PC-9 (cell line): ENCODE measurements around the gene RPS21. TPM values are rescaled to one million over a fixed set of nuclear protein-coding genes. Genes with fewer than 3 reads are reported as not detected.
A peak's percentile ranks its signal among the peaks of the same experiment; 100 is the strongest.

ENCODE experiments used
- BruUV-seq: library from RNA; stranded (reverse); fragments of 400-500 nt; replicated peaks from 2 replicates; lab custom pipeline; 2021; lab: Mats Ljungman, UMichigan
- CTCF ChIA-PET: fragments of 300-600 bp; sonication (Branson Sonifier 250); formaldehyde crosslinking; loops from one replicate; lab custom pipeline; 2022; ENCODE audit warnings: antibody characterized with exemption; lab: Charles Lee
- POLR2A ChIA-PET: fragments of 300-600 bp; sonication (Branson Sonifier 250); formaldehyde crosslinking; loops from one replicate; lab custom pipeline; 2022; ENCODE audit warnings: antibody characterized with exemption; ENCODE audit not compliant: unreplicated experiment; lab: Charles Lee
- DNase-seq, 2 experiments: peaks; one replicate each; pipeline versions ENCODE4 v3.0.0 to v3.0.0-alpha.2; 2015 to 2022; ENCODE audit warnings: mixed read lengths in 1 of 2
- H2AFZ ChIP-seq: fragments of 200-600 bp; sonication (generic); 2 replicates; pipeline ENCODE4 v1.8.1; 2017; ENCODE audit warnings: antibody characterized with exemption
- H3F3A ChIP-seq: fragments of 200-600 bp; sonication (generic); 2 replicates; pipeline ENCODE4 v1.8.1; 2017; ENCODE audit warnings: antibody characterized with exemption, mild to moderate bottlenecking, low read depth; ENCODE audit not compliant: insufficient read depth
- H3K27ac ChIP-seq: fragments of 200-600 bp; sonication (generic); 2 replicates; pipeline ENCODE4 v1.6.1; 2016; ENCODE audit warnings: mixed run types
- H3K27me3 ChIP-seq: fragments of 200-600 bp; sonication (generic); 2 replicates; pipeline ENCODE4 v1.6.1; 2016; ENCODE audit warnings: low read depth, mixed run types; ENCODE audit not compliant: insufficient read depth
- H3K36me3 ChIP-seq: fragments of 200-600 bp; sonication (generic); 2 replicates; pipeline ENCODE4 v1.6.1; 2016; ENCODE audit warnings: low read depth, mixed run types
- H3K4me1 ChIP-seq: fragments of 200-600 bp; sonication (generic); replicated peaks from 2 replicates; pipeline ENCODE4 v1.6.1; 2016; ENCODE audit warnings: mixed run types; ENCODE audit not compliant: insufficient read depth
- H3K4me2 ChIP-seq: fragments of 200-600 bp; sonication (generic); 2 replicates; pipeline ENCODE4 v1.6.1; 2017; ENCODE audit warnings: mixed run types
- H3K4me3 ChIP-seq: fragments of 200-600 bp; sonication (generic); 2 replicates; pipeline ENCODE4 v1.6.1; 2016; ENCODE audit warnings: mixed run types
- H3K79me2 ChIP-seq: fragments of 200-600 bp; sonication (generic); 2 replicates; pipeline ENCODE4 v1.6.1; 2017; ENCODE audit warnings: low read depth, mixed run types
- H3K9me2 ChIP-seq: fragments of 200-600 bp; sonication (generic); 2 replicates; pipeline ENCODE4 v1.8.1; 2017; ENCODE audit warnings: mild to moderate bottlenecking; ENCODE audit not compliant: insufficient read depth
- H3K9me3 ChIP-seq: fragments of 200-600 bp; sonication (generic); 2 replicates; pipeline ENCODE4 v1.8.1; 2016; ENCODE audit warnings: low read depth; ENCODE audit not compliant: insufficient read depth
- H4K20me1 ChIP-seq: fragments of 200-600 bp; sonication (generic); 2 replicates; pipeline ENCODE4 v1.8.1; 2017; ENCODE audit not compliant: insufficient read depth
- EZH2 ChIP-seq: fragments of 200-600 bp; sonication (generic); IDR thresholded peaks from 2 replicates; pipeline ENCODE4 v1.8.0; 2017; ENCODE audit warnings: antibody characterized with exemption, low read depth
- intact Hi-C: fragments of 100-400 bp; cut with micrococcal nuclease; formaldehyde crosslinking; loops from one replicate; pipeline ENCODE4 v1.10.0; 2022; ENCODE audit not compliant: unreplicated experiment
- total RNA-seq: library from RNA; stranded (reverse); gene quantifications from 2 replicates; pipeline ENCODE4 v1.2.3, GENCODE V29; 2021
- TF ChIP-seq, protein P1 (sequence below): fragments of 200-600 bp; sonication (generic); conservative IDR thresholded peaks from 2 replicates; pipeline ENCODE4 v1.6.1; 2017; ENCODE audit warnings: mixed run types, antibody characterized with exemption, mild to moderate bottlenecking, moderate library complexity

RPS21 gene
- total RNA-seq, 1 experiment from 2014 or later = 2,275 TPM

DNA sequence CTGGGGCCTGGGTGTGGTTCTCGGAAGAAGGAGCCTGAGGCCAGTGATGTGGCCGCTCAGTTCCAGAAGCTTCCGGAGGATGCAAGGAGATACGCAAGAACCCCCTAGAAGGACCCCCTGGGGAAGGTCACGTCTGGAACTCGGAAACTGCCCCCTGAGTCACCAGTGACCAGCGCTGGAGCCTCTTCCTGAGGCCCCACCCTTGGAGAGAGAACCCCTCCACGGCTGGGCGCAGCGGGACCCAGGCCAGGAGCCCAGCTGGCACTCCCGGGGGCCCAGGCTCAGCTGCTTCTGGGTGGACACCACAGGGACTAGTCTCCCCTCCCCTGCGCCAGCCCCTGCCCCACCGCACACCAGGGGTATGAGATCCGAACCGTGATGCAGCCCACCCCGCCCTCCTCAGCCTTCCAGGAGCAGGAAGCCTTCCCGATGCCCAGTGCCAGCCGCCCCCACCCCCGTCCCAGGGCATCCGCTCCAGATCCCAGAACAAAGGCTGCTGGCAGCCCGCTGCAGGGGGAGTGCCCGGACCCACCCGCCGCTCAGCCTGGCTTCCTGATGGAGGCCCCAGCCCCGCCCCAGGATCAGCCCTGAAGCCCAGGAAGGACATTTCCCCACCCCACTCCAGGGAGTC is 27.3 kb upstream of the RPS21 start:
- Histone ChIP-seq H3K4me2 (peak overlapping the region; percentile 91), H3K4me3 (peak overlapping the region; percentile 55; the same call in 1 of the 2 replicates)
- POLR2A ChIA-PET = interaction anchor here (0.7 to 2.4 kb wide), 5 partner anchors 10 to 1178 kb away, joined by 3 to 26 read pairs (median 7); no protein-coding TSS in a partner anchor

DNA sequence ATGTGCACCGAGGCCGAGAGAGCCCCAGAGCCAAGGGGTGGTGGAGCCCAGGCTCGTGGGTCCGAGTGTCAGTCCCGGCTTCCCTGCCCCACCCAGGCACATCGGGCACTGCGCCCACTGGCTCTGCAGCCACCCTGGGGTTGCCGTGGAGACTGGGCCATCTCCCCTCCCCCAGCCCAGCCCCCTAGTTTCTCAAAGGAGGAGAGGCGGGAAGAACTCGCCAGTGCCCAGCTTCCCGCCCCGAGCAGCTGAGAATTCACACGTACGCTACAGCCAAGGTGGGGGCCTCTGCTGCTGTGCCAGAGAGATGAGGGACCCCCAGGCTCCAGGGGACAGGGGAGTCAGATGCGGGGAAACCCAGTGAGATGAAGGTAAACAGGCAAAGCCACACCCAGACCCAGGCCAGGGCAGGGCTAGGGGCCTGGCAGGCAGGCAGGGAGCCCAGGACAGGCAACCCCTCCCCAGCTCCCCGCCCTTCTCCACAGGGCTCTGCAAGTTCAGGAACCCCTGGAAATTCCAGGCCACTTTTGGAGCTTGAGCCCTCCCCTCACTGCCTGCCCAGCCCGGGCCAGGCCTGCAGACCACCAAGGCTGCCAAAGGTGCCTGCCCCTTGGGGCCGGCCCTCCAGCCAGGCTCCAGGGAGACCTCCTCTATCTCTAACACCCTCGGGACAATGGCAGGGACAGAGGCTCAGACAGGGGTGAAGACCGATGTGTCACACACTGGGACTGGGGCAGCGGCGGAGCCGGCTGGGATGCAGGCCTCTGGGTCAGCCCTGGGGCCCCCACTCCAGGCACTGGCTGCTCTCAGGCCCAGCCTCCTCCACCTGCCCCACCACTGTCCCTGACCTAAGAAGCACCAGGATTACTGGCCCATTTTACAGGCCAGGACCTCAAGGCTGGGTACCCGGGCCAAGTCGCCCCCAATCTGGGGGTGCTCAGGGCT is 25.8 kb upstream of the RPS21 start:
- Histone ChIP-seq H4K20me1 (peaks cover 26% of the 10 kb centered on the region), H3F3A (peaks cover 67% of the 10 kb centered on the region), H3K27me3 (no peaks in the 10 kb centered on the region), H3K4me3 (peak overlapping the region; percentile 78), H3K27ac (peak overlapping the region; percentile 92), H3K79me2 (peaks cover 85% of the 10 kb centered on the region), H3K9me3 (no peaks in the 10 kb centered on the region), H2AFZ (no peak overlapping the region), H3K9me2 (no peaks in the 10 kb centered on the region), H3K4me2 (peak overlapping the region; percentile 96), H3K4me1 (peaks cover 74% of the 10 kb centered on the region), H3K36me3 (0 out of 2 replicates have a peak, but pooled peaks cover 5% of the 10 kb centered on the region)
- peak; percentile 70 to 89 for DNase-seq
- TF ChIP-seq, protein P1, sequence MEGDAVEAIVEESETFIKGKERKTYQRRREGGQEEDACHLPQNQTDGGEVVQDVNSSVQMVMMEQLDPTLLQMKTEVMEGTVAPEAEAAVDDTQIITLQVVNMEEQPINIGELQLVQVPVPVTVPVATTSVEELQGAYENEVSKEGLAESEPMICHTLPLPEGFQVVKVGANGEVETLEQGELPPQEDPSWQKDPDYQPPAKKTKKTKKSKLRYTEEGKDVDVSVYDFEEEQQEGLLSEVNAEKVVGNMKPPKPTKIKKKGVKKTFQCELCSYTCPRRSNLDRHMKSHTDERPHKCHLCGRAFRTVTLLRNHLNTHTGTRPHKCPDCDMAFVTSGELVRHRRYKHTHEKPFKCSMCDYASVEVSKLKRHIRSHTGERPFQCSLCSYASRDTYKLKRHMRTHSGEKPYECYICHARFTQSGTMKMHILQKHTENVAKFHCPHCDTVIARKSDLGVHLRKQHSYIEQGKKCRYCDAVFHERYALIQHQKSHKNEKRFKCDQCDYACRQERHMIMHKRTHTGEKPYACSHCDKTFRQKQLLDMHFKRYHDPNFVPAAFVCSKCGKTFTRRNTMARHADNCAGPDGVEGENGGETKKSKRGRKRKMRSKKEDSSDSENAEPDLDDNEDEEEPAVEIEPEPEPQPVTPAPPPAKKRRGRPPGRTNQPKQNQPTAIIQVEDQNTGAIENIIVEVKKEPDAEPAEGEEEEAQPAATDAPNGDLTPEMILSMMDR = no peak
- no peak for TF ChIP-seq EZH2
- no TSS peak for BruUV-seq
- intact Hi-C loops = no loop called here
- ChIA-PET CTCF (no interaction called here), POLR2A (interaction anchor here (0.6 to 2.3 kb wide), 3 partner anchors 11 to 33 kb away, joined by 5 to 21 read pairs (median 5); no protein-coding TSS in a partner anchor)

More for the DNA sequence above, 27.3 kb upstream of the RPS21 start:
- H3K9me2 ChIP-seq = no peaks in the 10 kb centered on the region
- no TSS peak for BruUV-seq
- H3K27me3 ChIP-seq = no peaks in the 10 kb centered on the region
- H2AFZ ChIP-seq = no peak overlapping the region
- CTCF ChIA-PET = interaction anchor here (1.0 to 1.1 kb wide), 3 partner anchors 10 to 23 kb away, joined by 3 to 8 read pairs (median 4); no protein-coding TSS in a partner anchor
- no peaks in the 10 kb centered on the region for H3K9me3 ChIP-seq
- H3F3A ChIP-seq = peaks cover 74% of the 10 kb centered on the region
- H3K79me2 ChIP-seq = peaks cover 85% of the 10 kb centered on the region
- peak in 1 of 2 experiments; percentile 99 for DNase-seq
- H3K27ac ChIP-seq = peak overlapping the region; percentile 86
- 0 out of 2 replicates have a peak, but pooled peaks cover under 1% of the 10 kb centered on the region for H3K36me3 ChIP-seq
- H3K4me1 ChIP-seq = peaks cover 89% of the 10 kb centered on the region
- TF ChIP-seq, protein P1 = no peak
- TF ChIP-seq EZH2 = no peak
- intact Hi-C loops = loop anchor here (1.0 to 5.0 kb wide), 6 partner anchors 9 to 263 kb away; partner anchors contain the start of genes ADRM1, PSMA7 and SS18L1
- H4K20me1 ChIP-seq = peaks cover 19% of the 10 kb centered on the region
